ENCODE results near the gene DCC. TPM values are rescaled to one million over a fixed set of nuclear protein-coding genes. Genes with fewer than 3 reads are reported as not detected.

Gene DCC
- total RNA-seq, 1 donor from 2014 or later, result not detected

GRCh38 chr18:52468496-52468895 lies 128.5 kb downstream of the DCC start:
- TF ChIP-seq CTCF (conservative IDR thresholded peaks at IDR 0.05; ENCODE audit: low read depth, low read length), result no peak
- DNase-seq (ENCODE audit: low read depth), result no peak
- no peak overlapping the region for H3K4me3 ChIP-seq (ENCODE audit: low read depth, low read length)

- DNase-seq (ENCODE audit: low read depth), result no peak
- H3K4me3 ChIP-seq (ENCODE audit: low read depth, low read length), result no peak overlapping the region
- TF ChIP-seq CTCF (conservative IDR thresholded peaks at IDR 0.05; ENCODE audit: low read depth, low read length), result no peak
These were observed 135.3 kb downstream of the DCC start for GRCh38 chr18:52475325-52475724.

GRCh38 chr18:52481116-52481515 lies 141.1 kb downstream of the DCC start:
- no peak for DNase-seq (ENCODE audit: low read depth)
- TF ChIP-seq CTCF (conservative IDR thresholded peaks at IDR 0.05; ENCODE audit: low read depth, low read length), result no peak
- H3K4me3 ChIP-seq (ENCODE audit: low read depth, low read length), result no peak overlapping the region

- no peak overlapping the region for H3K4me3 ChIP-seq (ENCODE audit: low read depth, low read length)
- no peak for DNase-seq (ENCODE audit: low read depth)
- peak; percentile 18 for TF ChIP-seq CTCF (conservative IDR thresholded peaks at IDR 0.05; ENCODE audit: low read depth, low read length)
These were observed 145.0 kb downstream of the DCC start for GRCh38 chr18:52484977-52485376.

- no peak for TF ChIP-seq CTCF (conservative IDR thresholded peaks at IDR 0.05; ENCODE audit: low read depth, low read length)
- H3K4me3 ChIP-seq (ENCODE audit: low read depth, low read length), result no peak overlapping the region
- DNase-seq (ENCODE audit: low read depth), result no peak
These were observed 146.1 kb downstream of the DCC start for GRCh38 chr18:52486052-52486451.

GRCh38 chr18:52489396-52490306 lies 149.7 kb downstream of the DCC start:
- TF ChIP-seq CTCF (conservative IDR thresholded peaks at IDR 0.05; ENCODE audit: low read depth, low read length), result no peak
- H3K4me3 ChIP-seq (ENCODE audit: low read depth, low read length), result no peak overlapping the region
- no peak for DNase-seq (ENCODE audit: low read depth)

- TF ChIP-seq CTCF (conservative IDR thresholded peaks at IDR 0.05; ENCODE audit: low read depth, low read length), result no peak
These were observed 156.4 kb downstream of the DCC start for GRCh38 chr18:52496426-52496825.

More at GRCh38 chr18:52496426-52496825, 156.4 kb downstream of the DCC start:
- no peak for DNase-seq (ENCODE audit: low read depth)
- H3K4me3 ChIP-seq (ENCODE audit: low read depth, low read length), result no peak overlapping the region

Measured in epithelial cell of proximal tubule (primary cell).